Inferior parietal cortex (tissue), 1 donor: ENCODE results near the gene RACK1.

Experiments used
- DNase-seq: peaks from one replicate; pipeline ENCODE4 v3.0.0-alpha.2; 2016; ENCODE audit errors: extremely low spot score

The RACK1 gene

GRCh38 chr5:181195249-181195761 lies 48.4 kb downstream of the RACK1 start:
- DNase-seq: no peak

- no peak for DNase-seq
These were observed 49.0 kb downstream of the RACK1 start for GRCh38 chr5:181194489-181195248.

- no peak for DNase-seq
These were observed 50.0 kb downstream of the RACK1 start for GRCh38 chr5:181193656-181194055.

- no peak for DNase-seq
These were observed 51.2 kb downstream of the RACK1 start for GRCh38 chr5:181192337-181193046.

GRCh38 chr5:181191526-181192336 lies 52.0 kb downstream of the RACK1 start:
- peak; percentile 94 for DNase-seq

- DNase-seq: no peak
These were observed 52.8 kb downstream of the RACK1 start for GRCh38 chr5:181190711-181191525.

- no peak for DNase-seq
These were observed 53.6 kb downstream of the RACK1 start for GRCh38 chr5:181189962-181190710.

GRCh38 chr5:181189363-181189961 lies 54.2 kb downstream of the RACK1 start:
- no peak for DNase-seq

- peak; percentile 94 for DNase-seq
These were observed 54.9 kb downstream of the RACK1 start for GRCh38 chr5:181188700-181189362.

- peak; percentile 75 for DNase-seq
These were observed 56.0 kb downstream of the RACK1 start for GRCh38 chr5:181187500-181188213.

GRCh38 chr5:181186986-181187499 lies 56.7 kb downstream of the RACK1 start:
- no peak for DNase-seq
